ENCODE measurements around the gene FRK. TPM values are rescaled to one million over a fixed set of nuclear protein-coding genes. Genes with fewer than 3 reads are reported as not detected.

Gene FRK
- total and polyA plus RNA-seq, 2 experiments from 2014 or later: 2.7 to 16.9 TPM

GRCh38 chr6:116016846-116017545 lies 43.7 kb downstream of the FRK start:
- H3K9me3 ChIP-seq (ENCODE audit: low read depth): no peaks in the 10 kb centered on the region
- H3K79me2 ChIP-seq: peaks cover 51% of the 10 kb centered on the region
- no peaks in the 10 kb centered on the region for H3K36me3 ChIP-seq (replicated peaks; ENCODE audit: insufficient read depth, low read depth)
- H3K27me3 ChIP-seq: no peaks in the 10 kb centered on the region
- H3K4me1 ChIP-seq (ENCODE audit: insufficient read depth): peaks cover 63% of the 10 kb centered on the region
- no peak for DNase-seq (ENCODE audit: low spot score)
- peak overlapping the region; percentile 8 for H2AFZ ChIP-seq
- WGBS (ENCODE audit: low lambda C conversion rate, missing lambda C conversion rate): 32% methylated on average over 4 of the region's 4 CpGs
- H3K4me3 ChIP-seq: no peak overlapping the region
- no peak for TF ChIP-seq CTCF (IDR thresholded peaks at IDR 0.05; ENCODE audit: poor library complexity)
- TF ChIP-seq EZH2 (IDR thresholded peaks at IDR 0.05; ENCODE audit: borderline replicate concordance): no peak
- no peak for TF ChIP-seq EZH2phosphoT487 (IDR thresholded peaks at IDR 0.05; ENCODE audit: low read depth, severe bottlenecking, unreplicated experiment)
- no peaks in the 10 kb centered on the region for H3K9me2 ChIP-seq (replicated peaks; ENCODE audit: insufficient read depth)
- H3K4me2 ChIP-seq: peak overlapping the region; percentile 65
- peak overlapping the region; percentile 62 for H3K27ac ChIP-seq
- H4K20me1 ChIP-seq (ENCODE audit: insufficient read depth, poor library complexity, severe bottlenecking): no peaks in the 10 kb centered on the region

GRCh38 chr6:116015983-116016382 lies 44.7 kb downstream of the FRK start:
- Histone ChIP-seq H3K79me2 (peaks cover 44% of the 10 kb centered on the region), H2AFZ (no peak overlapping the region), H3K36me3 (replicated peaks; ENCODE audit: insufficient read depth, low read depth) (no peaks in the 10 kb centered on the region), H3K9me2 (replicated peaks; ENCODE audit: insufficient read depth) (no peaks in the 10 kb centered on the region), H4K20me1 (ENCODE audit: insufficient read depth, poor library complexity, severe bottlenecking) (no peaks in the 10 kb centered on the region), H3K27me3 (no peaks in the 10 kb centered on the region), H3K9me3 (ENCODE audit: low read depth) (no peaks in the 10 kb centered on the region), H3K4me1 (ENCODE audit: insufficient read depth) (peaks cover 74% of the 10 kb centered on the region), H3K4me2 (peak overlapping the region; percentile 65), H3K27ac (peak overlapping the region; percentile 51), H3K4me3 (no peak overlapping the region)
- no peak for TF ChIP-seq EZH2phosphoT487 (IDR thresholded peaks at IDR 0.05; ENCODE audit: low read depth, severe bottlenecking, unreplicated experiment)
- TF ChIP-seq EZH2 (IDR thresholded peaks at IDR 0.05; ENCODE audit: borderline replicate concordance): no peak
- no peak for TF ChIP-seq CTCF (IDR thresholded peaks at IDR 0.05; ENCODE audit: poor library complexity)
- peak; percentile 40 for DNase-seq (ENCODE audit: low spot score)

- no peak for TF ChIP-seq EZH2phosphoT487 (IDR thresholded peaks at IDR 0.05; ENCODE audit: low read depth, severe bottlenecking, unreplicated experiment)
- no peak for TF ChIP-seq EZH2 (IDR thresholded peaks at IDR 0.05; ENCODE audit: borderline replicate concordance)
- TF ChIP-seq CTCF (IDR thresholded peaks at IDR 0.05; ENCODE audit: poor library complexity): no peak
- Histone ChIP-seq H3K9me3 (ENCODE audit: low read depth) (no peaks in the 10 kb centered on the region), H3K4me2 (peak overlapping the region; percentile 3), H3K4me1 (ENCODE audit: insufficient read depth) (peaks cover 74% of the 10 kb centered on the region), H3K36me3 (replicated peaks; ENCODE audit: insufficient read depth, low read depth) (no peaks in the 10 kb centered on the region), H3K27me3 (no peaks in the 10 kb centered on the region), H2AFZ (no peak overlapping the region), H4K20me1 (ENCODE audit: insufficient read depth, poor library complexity, severe bottlenecking) (no peaks in the 10 kb centered on the region), H3K27ac (peak overlapping the region; percentile 51), H3K9me2 (replicated peaks; ENCODE audit: insufficient read depth) (no peaks in the 10 kb centered on the region), H3K79me2 (peaks cover 41% of the 10 kb centered on the region), H3K4me3 (no peak overlapping the region)
- no peak for DNase-seq (ENCODE audit: low spot score)
These were observed 45.1 kb downstream of the FRK start for GRCh38 chr6:116015561-116015960.
